ENCODE measurements around the gene PCMT1.
"Not testable (repeated sequence)": the region's sequence is repeated elsewhere in the genome, so short reads cannot be mapped to it uniquely, and the experiment has no call there.

Gene PCMT1

GRCh38 chr6:149809798-149810197, 60.3 kb downstream of the PCMT1 start:
- no peak for FAIRE-seq

GRCh38 chr6:149813351-149813750, 63.8 kb downstream of the PCMT1 start:
- FAIRE-seq = no peak
- no peak for DNase-seq (ENCODE audit: extremely low spot score, insufficient read length, low read depth)

More at GRCh38 chr6:149809798-149810197, 60.3 kb downstream of the PCMT1 start:
- DNase-seq (ENCODE audit: extremely low spot score, insufficient read length, low read depth) = no peak

- no peak for DNase-seq (ENCODE audit: extremely low spot score, insufficient read length, low read depth)
- FAIRE-seq = peak; percentile 26
Measured at GRCh38 chr6:149815788-149816187, 66.2 kb downstream of the PCMT1 start.

- FAIRE-seq (no peak), DNase-seq (ENCODE audit: extremely low spot score, insufficient read length, low read depth) (no peak)
Measured at GRCh38 chr6:149820506-149820905, 71.0 kb downstream of the PCMT1 start.

- no peak for FAIRE-seq
- DNase-seq (ENCODE audit: extremely low spot score, insufficient read length, low read depth) = no peak
Measured at GRCh38 chr6:149821492-149821891, 72.0 kb downstream of the PCMT1 start.

- FAIRE-seq = no peak
Measured at GRCh38 chr6:149823013-149823412, 73.5 kb downstream of the PCMT1 start.

GRCh38 chr6:149825292-149825691, 75.8 kb downstream of the PCMT1 start:
- FAIRE-seq (no peak), DNase-seq (ENCODE audit: extremely low spot score, insufficient read length, low read depth) (no peak)

More at GRCh38 chr6:149823013-149823412, 73.5 kb downstream of the PCMT1 start:
- DNase-seq (ENCODE audit: extremely low spot score, insufficient read length, low read depth) = no peak

GRCh38 chr6:149830731-149831307, 81.3 kb downstream of the PCMT1 start:
- FAIRE-seq (no peak), DNase-seq (ENCODE audit: extremely low spot score, insufficient read length, low read depth) (no peak)

GRCh38 chr6:149831308-149831820, 81.8 kb downstream of the PCMT1 start:
- FAIRE-seq = no peak
- DNase-seq (ENCODE audit: extremely low spot score, insufficient read length, low read depth) = no peak

- DNase-seq (ENCODE audit: extremely low spot score, insufficient read length, low read depth) (no peak), FAIRE-seq (no peak)
Measured at GRCh38 chr6:149833651-149834050, 84.1 kb downstream of the PCMT1 start.

- DNase-seq (ENCODE audit: extremely low spot score, insufficient read length, low read depth) (no peak), FAIRE-seq (peak; percentile 56)
Measured at GRCh38 chr6:149834513-149835481, 85.3 kb downstream of the PCMT1 start.

- FAIRE-seq (no peak), DNase-seq (ENCODE audit: extremely low spot score, insufficient read length, low read depth) (no peak)
Measured at GRCh38 chr6:149840345-149841075, 91.0 kb downstream of the PCMT1 start.

GRCh38 chr6:149842331-149842730, 92.8 kb downstream of the PCMT1 start:
- FAIRE-seq (no peak), DNase-seq (ENCODE audit: extremely low spot score, insufficient read length, low read depth) (no peak)

GRCh38 chr6:149843051-149843633, 93.6 kb downstream of the PCMT1 start:
- DNase-seq (ENCODE audit: extremely low spot score, insufficient read length, low read depth) (no peak), FAIRE-seq (no peak)

GRCh38 chr6:149844036-149844435, 94.5 kb downstream of the PCMT1 start:
- not testable (repeated sequence) for FAIRE-seq; DNase-seq (ENCODE audit: extremely low spot score, insufficient read length, low read depth)

- no peak for DNase-seq (ENCODE audit: extremely low spot score, insufficient read length, low read depth)
- no peak for FAIRE-seq
Measured at GRCh38 chr6:149844480-149844879, 94.9 kb downstream of the PCMT1 start.

- DNase-seq (ENCODE audit: extremely low spot score, insufficient read length, low read depth) (no peak), FAIRE-seq (no peak)
Measured at GRCh38 chr6:149845549-149845948, 96.0 kb downstream of the PCMT1 start.

- FAIRE-seq (no peak), DNase-seq (ENCODE audit: extremely low spot score, insufficient read length, low read depth) (no peak)
Measured at GRCh38 chr6:149846321-149846720, 96.8 kb downstream of the PCMT1 start.

GRCh38 chr6:149847939-149848267, 98.4 kb downstream of the PCMT1 start:
- no peak for DNase-seq (ENCODE audit: extremely low spot score, insufficient read length, low read depth)
- no peak for FAIRE-seq

- DNase-seq (ENCODE audit: extremely low spot score, insufficient read length, low read depth); FAIRE-seq: not testable (repeated sequence)
Measured at GRCh38 chr6:149848343-149848742, 98.8 kb downstream of the PCMT1 start.
